IMR-90 (cell line): ENCODE data around the gene SLC29A2. TPM values are rescaled to one million over a fixed set of nuclear protein-coding genes. Genes with fewer than 3 reads are reported as not detected.
A peak's percentile ranks its signal among the peaks of the same experiment; 100 is the strongest.

Experiments
- ATAC-seq: fragments of 200-7000 bp; cut with Tn5 transposase; 2 replicates; pipeline ENCODE4 v1.9.1; 2020; ENCODE audit warnings: low read depth, mild to moderate bottlenecking, moderate library complexity
- BruUV-seq: library from RNA; stranded (reverse); fragments of 400-500 nt; replicated peaks from 2 replicates; lab custom pipeline; 2021; lab: Mats Ljungman, UMichigan
- CTCF ChIA-PET: fragments of 300-600 bp; formaldehyde crosslinking; extraction: SDS; loops from one replicate; lab custom pipeline; 2021; ENCODE audit warnings: antibody characterized with exemption; lab: Yijun Ruan, JAX
- POLR2A ChIA-PET: fragments of 300-600 bp; sonication (Branson Sonifier 250); formaldehyde crosslinking; loops from one replicate; lab custom pipeline; 2022; ENCODE audit warnings: antibody characterized with exemption; ENCODE audit not compliant: unreplicated experiment; lab: Charles Lee
- DNase-seq: peaks from one replicate; pipeline ENCODE4 v3.0.0; 2013
- H2AFZ ChIP-seq: replicated peaks from 2 replicates; pipeline ENCODE3; 2013; ENCODE audit warnings: low read length, mild to moderate bottlenecking; ENCODE audit not compliant: poor library complexity
- H2AK5ac ChIP-seq: 2 replicates; pipeline ENCODE4 v1.6.1; 2013; ENCODE audit warnings: low read depth, low read length, inconsistent platforms
- H2AK9ac ChIP-seq: replicated peaks from 2 replicates; pipeline ENCODE3; 2013; ENCODE audit warnings: mild to moderate bottlenecking, low read depth, low read length, moderate library complexity; ENCODE audit not compliant: poor library complexity
- H2BK120ac ChIP-seq: 2 replicates; pipeline ENCODE4 v1.6.1; 2013; ENCODE audit warnings: low read depth, low read length, inconsistent platforms
- H2BK15ac ChIP-seq: 3 replicates; pipeline ENCODE4 v1.6.1; 2013; ENCODE audit warnings: low read depth, low read length, inconsistent platforms
- H2BK20ac ChIP-seq: 2 replicates; pipeline ENCODE4 v1.6.1; 2013; ENCODE audit warnings: low read depth, mild to moderate bottlenecking, inconsistent platforms, low read length, moderate library complexity
- H2BK5ac ChIP-seq: 2 replicates; pipeline ENCODE4 v1.6.1; 2013; ENCODE audit warnings: mild to moderate bottlenecking, low read depth, low read length, inconsistent platforms; ENCODE audit not compliant: poor library complexity, severe bottlenecking
- H3K14ac ChIP-seq: replicated peaks from 2 replicates; pipeline ENCODE4 v1.6.1; 2013; ENCODE audit warnings: low read depth, low read length, inconsistent platforms
- H3K18ac ChIP-seq: 2 replicates; pipeline ENCODE4 v1.6.1; 2013; ENCODE audit warnings: low read depth, low read length, control low read depth
- H3K23ac ChIP-seq: 2 replicates; pipeline ENCODE4 v1.6.1; 2013; ENCODE audit warnings: low read depth, low read length, inconsistent platforms
- H3K27ac ChIP-seq: 2 replicates; pipeline ENCODE4 v1.5.1; 2013; ENCODE audit warnings: mild to moderate bottlenecking, control low read depth, low read length; ENCODE audit not compliant: insufficient read depth
- H3K27me3 ChIP-seq: 2 replicates; pipeline ENCODE4 v1.6.1; 2013; ENCODE audit warnings: low read length; ENCODE audit not compliant: control insufficient read depth, insufficient read depth
- H3K36me3 ChIP-seq: 2 replicates; pipeline ENCODE4 v1.6.1; 2013; ENCODE audit warnings: low read length, mixed read lengths; ENCODE audit not compliant: control insufficient read depth, insufficient read depth
- H3K4ac ChIP-seq: 2 replicates; pipeline ENCODE4 v1.6.1; 2013; ENCODE audit warnings: low read depth, low read length, inconsistent platforms
- H3K4me1 ChIP-seq: 2 replicates; pipeline ENCODE4 v1.6.1; 2013; ENCODE audit warnings: low read length, mixed read lengths; ENCODE audit not compliant: control insufficient read depth, insufficient read depth
- H3K4me2 ChIP-seq: 2 replicates; pipeline ENCODE4 v1.6.1; 2013; ENCODE audit warnings: low read depth, mild to moderate bottlenecking, control low read depth, low read length, moderate library complexity
- H3K4me3 ChIP-seq: 2 replicates; pipeline ENCODE4 v1.5.1; 2013; ENCODE audit warnings: low read depth, mild to moderate bottlenecking, control low read depth, low read length, moderate library complexity; ENCODE audit not compliant: insufficient read depth
- H3K56ac ChIP-seq: 2 replicates; pipeline ENCODE4 v1.6.1; 2013; ENCODE audit warnings: low read length, inconsistent platforms; ENCODE audit not compliant: insufficient read depth; ENCODE audit errors: extremely low read depth
- H3K79me1 ChIP-seq, 2 experiments: 2 replicates each; pipeline ENCODE4 v1.6.1; 2013; ENCODE audit warnings: low read length in 2 of 2, inconsistent platforms in 1 of 2, low read depth in 1 of 2
- H3K9ac ChIP-seq: 2 replicates; pipeline ENCODE4 v1.6.1; 2013; ENCODE audit warnings: low read depth, low read length, control low read depth
- H3K9me1 ChIP-seq: 2 replicates; pipeline ENCODE4 v1.6.1; 2013; ENCODE audit warnings: low read length, inconsistent platforms; ENCODE audit not compliant: insufficient read depth
- H3K9me3 ChIP-seq: 2 replicates; pipeline ENCODE4 v1.6.1; 2013; ENCODE audit warnings: low read length; ENCODE audit not compliant: control insufficient read depth, insufficient read depth
- H4K20me1 ChIP-seq: 2 replicates; pipeline ENCODE4 v1.6.1; 2013; ENCODE audit warnings: low read length, inconsistent platforms; ENCODE audit not compliant: insufficient read depth
- H4K5ac ChIP-seq: 2 replicates; pipeline ENCODE4 v1.6.1; 2013; ENCODE audit warnings: mild to moderate bottlenecking, low read depth, low read length, control low read depth
- H4K8ac ChIP-seq, 2 experiments: 2 replicates each; pipeline ENCODE4 v1.6.1; 2013; ENCODE audit warnings: low read depth in 2 of 2, low read length in 2 of 2, control low read depth in 1 of 2, inconsistent platforms in 1 of 2
- H4K91ac ChIP-seq: 2 replicates; pipeline ENCODE4 v1.6.1; 2013; ENCODE audit warnings: low read depth, low read length, inconsistent platforms; ENCODE audit not compliant: insufficient read depth
- BHLHE40 ChIP-seq: fragments of 150-350 bp; IDR thresholded peaks from 2 replicates; pipeline ENCODE4 v1.6.1; 2016; ENCODE audit warnings: mild to moderate bottlenecking, low read depth, low read length
- CEBPB ChIP-seq: IDR thresholded peaks from 2 replicates; pipeline ENCODE4 v1.6.1; 2012; ENCODE audit warnings: low read depth, low read length, improper control_type of control experiment
- CTCF ChIP-seq: conservative IDR thresholded peaks from 2 replicates; pipeline ENCODE4 v1.5.1; 2012; ENCODE audit warnings: mild to moderate bottlenecking, low read depth, low read length, improper control_type of control experiment
- FOS ChIP-seq: fragments of 150-350 bp; IDR thresholded peaks from 2 replicates; pipeline ENCODE4 v1.6.1; 2016; ENCODE audit warnings: low read depth, low read length
- MAFK ChIP-seq: IDR thresholded peaks from 2 replicates; pipeline ENCODE4 v1.6.1; 2012; ENCODE audit warnings: low read depth, low read length, improper control_type of control experiment
- MAZ ChIP-seq: IDR thresholded peaks from 2 replicates; pipeline ENCODE4 v1.6.1; 2012; ENCODE audit warnings: low read depth, mild to moderate bottlenecking, low read length, improper control_type of control experiment, moderate library complexity, borderline replicate concordance
- MXI1 ChIP-seq: IDR thresholded peaks from 2 replicates; pipeline ENCODE4 v1.6.1; 2012; ENCODE audit warnings: low read depth, mild to moderate bottlenecking, low read length, moderate library complexity, borderline replicate concordance
- RAD21 ChIP-seq: IDR thresholded peaks from 2 replicates; pipeline ENCODE4 v1.6.1; 2012; ENCODE audit warnings: low read length, improper control_type of control experiment
- SMC3 ChIP-seq: fragments of 150-350 bp; IDR thresholded peaks from 2 replicates; pipeline ENCODE4 v1.6.1; 2016; ENCODE audit warnings: low read depth, mild to moderate bottlenecking, antibody characterized with exemption, low read length, moderate library complexity
- USF2 ChIP-seq: fragments of 150-350 bp; IDR thresholded peaks from 2 replicates; pipeline ENCODE4 v1.6.1; 2017; ENCODE audit warnings: mild to moderate bottlenecking, antibody characterized with exemption, low read length, low read depth
- WGBS, 2 experiments: methylation state at CpG; one replicate each; pipeline versions ENCODE4 v1.1.5 to v1.1.7; 2013; ENCODE audit warnings: missing lambda C conversion rate in 2 of 2; ENCODE audit not compliant: insufficient read length in 1 of 2; ENCODE audit errors: extremely low coverage in 2 of 2; 5-methylcytosine and 5-hydroxymethylcytosine counted together
- dilution Hi-C: fragments of 300-500 bp; cut with HindIII; formaldehyde crosslinking; loops from one replicate; pipeline ENCODE4 v1.14.3; 2018; ENCODE audit warnings: low sequenced_read_pairs; ENCODE audit not compliant: unreplicated experiment
- in situ Hi-C: fragments of 300-500 bp; cut with MboI; formaldehyde crosslinking; loops from 3 replicates; pipeline ENCODE4 v1.14.3; 2019; ENCODE audit warnings: low sequenced_read_pairs, inconsistent platforms, mixed read lengths
- intact Hi-C: fragments of 100-400 bp; cut with micrococcal nuclease; formaldehyde crosslinking; loops from 2 replicates; pipeline ENCODE4 v1.10.0; 2022
- polyA plus RNA-seq, 3 experiments: library from polyadenylated mRNA; depleted of rRNA; stranded (reverse); fragments of >200 nt; gene quantifications; 2 replicates each; pipeline ENCODE4 v1.2.3, GENCODE V29; 2012; ENCODE audit warnings: low replicate concordance in 1 of 3
- total RNA-seq: library from RNA; depleted of rRNA; stranded (reverse); fragments of >200 nt; gene quantifications from 2 replicates; pipeline ENCODE4 v1.2.3, GENCODE V29; 2012
- TF ChIP-seq, protein P1 (sequence below): fragments of 150-350 bp; IDR thresholded peaks from 2 replicates; pipeline ENCODE4 v1.6.1; 2016; ENCODE audit warnings: low read depth, mild to moderate bottlenecking, low read length, moderate library complexity, borderline replicate concordance

The SLC29A2 gene
- total and polyA plus RNA-seq, 2 of the 4 experiments (the other 2 are of a cell fraction), result under 0.01 to 1.2 TPM

DNA sequence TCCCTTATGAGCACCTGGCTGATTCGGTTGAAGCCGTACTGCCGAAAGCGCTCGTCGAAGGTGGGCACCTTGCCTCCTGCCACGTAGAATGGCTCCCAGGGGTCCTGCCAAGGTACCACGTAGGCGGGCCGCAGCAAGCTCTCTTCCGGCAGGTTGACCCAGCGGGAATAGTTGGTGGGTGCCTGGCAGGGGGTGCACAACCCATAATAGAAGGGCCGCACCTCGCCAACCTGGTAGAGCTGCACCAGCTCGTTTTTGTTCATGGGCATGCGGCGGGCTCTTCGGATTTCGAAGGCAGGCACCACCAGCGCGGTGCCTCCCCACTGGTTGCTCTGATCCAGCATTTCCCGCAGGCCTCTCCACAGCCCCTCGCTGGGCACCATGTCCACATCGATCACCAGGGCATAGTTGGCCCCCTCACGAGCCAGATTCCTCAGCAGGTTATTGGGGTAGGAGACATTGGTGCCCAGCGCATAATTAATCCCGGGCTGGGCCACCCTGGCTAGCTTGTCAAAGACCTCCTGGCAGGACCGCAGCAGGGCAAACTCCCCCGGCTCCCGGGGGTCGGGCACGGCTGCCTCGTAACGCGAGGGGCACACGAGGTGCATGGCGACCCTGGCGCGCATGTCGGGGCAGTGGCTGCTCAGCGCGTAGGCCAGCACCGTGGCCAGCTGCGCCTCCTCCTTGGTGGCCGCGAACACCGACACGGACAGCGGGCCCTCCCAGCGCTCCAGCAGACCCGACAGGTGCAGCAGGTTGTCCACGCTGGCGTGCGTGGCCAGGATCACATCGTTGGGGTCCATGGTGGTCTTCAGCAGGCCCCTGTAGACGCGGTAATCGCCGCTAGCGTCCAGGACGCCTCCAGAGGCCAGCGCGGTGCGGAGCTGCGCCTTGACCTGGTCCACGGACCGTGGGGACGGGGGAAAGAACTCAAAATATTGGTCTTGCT, 24.8 kb downstream of the SLC29A2 start (continued):
- TF ChIP-seq USF2, result no peak
- no peak for TF ChIP-seq MXI1
- TF ChIP-seq CEBPB, result no peak

DNA sequence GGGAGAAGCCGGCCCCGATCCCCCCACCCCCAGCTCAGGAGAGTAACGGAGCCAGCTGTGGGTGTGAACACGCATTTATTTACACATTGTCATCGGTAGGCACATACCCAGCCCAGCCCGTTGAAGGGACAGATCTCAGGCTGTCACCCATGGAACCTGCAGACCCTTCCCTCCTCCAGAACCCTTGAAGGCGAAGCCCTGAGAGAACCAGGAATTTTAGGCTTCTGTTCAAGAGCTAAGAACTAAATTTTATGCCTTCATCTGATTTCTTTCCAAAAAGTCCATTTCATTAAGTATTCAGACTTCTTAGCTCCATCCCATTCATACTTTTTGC, 26.3 kb downstream of the SLC29A2 start:
- H2AK9ac ChIP-seq, result peak overlapping the region; percentile 97
- H3K27me3 ChIP-seq, result no peaks in the 10 kb centered on the region
- peaks cover 12% of the 10 kb centered on the region; the same call in 1 of the 2 replicates for H3K9me1 ChIP-seq
- in situ Hi-C loops (no loop called here), intact Hi-C loops (no loop called here), dilution Hi-C loops (no loop called here)
- peaks cover 12% of the 10 kb centered on the region for H3K4me1 ChIP-seq
- 13% methylated on average over 3 of the region's 7 CpGs; no CpG with 5 or more reads in 1 of the 2 experiments for WGBS, 2 experiments
- H4K8ac ChIP-seq, result peak overlapping the region; percentile 75 to 98
- 0 out of 2 replicates have a peak overlapping the region, but pooled peaks have one; percentile 14 for H3K23ac ChIP-seq
- peak overlapping the region; percentile 54 for H3K4ac ChIP-seq
- ChIA-PET CTCF (interaction anchor here (0.7 to 1.8 kb wide), 3 partner anchors 9 to 34 kb away, joined by 4 to 6 read pairs (median 5); partner anchors contain the start of gene RIN1), POLR2A (no interaction called here)
- peak overlapping the region; percentile 73 for H3K9ac ChIP-seq
- H4K5ac ChIP-seq, result peak overlapping the region; percentile 94
- H3K4me2 ChIP-seq, result peak overlapping the region; percentile 57
- H3K36me3 ChIP-seq, result peaks cover 16% of the 10 kb centered on the region
- H3K14ac ChIP-seq, result peak overlapping the region; percentile 87
- H3K9me3 ChIP-seq, result no peaks in the 10 kb centered on the region
- H3K18ac ChIP-seq, result no peak overlapping the region
- H2AK5ac ChIP-seq, result no peak overlapping the region
- H2BK120ac ChIP-seq, result peak overlapping the region; percentile 29; the same call in 1 of the 2 replicates
- H3K79me1 ChIP-seq, result peaks cover 28 to 59% of the 10 kb centered on the region in 2 experiments
- peak overlapping the region; percentile 96 for H2AFZ ChIP-seq
- ATAC-seq (peak; percentile 0; the same call in 1 of the 2 replicates), DNase-seq (no peak)
- H2BK5ac ChIP-seq, result no peak overlapping the region
- H2BK20ac ChIP-seq, result no peak overlapping the region
- H2BK15ac ChIP-seq, result no peak overlapping the region
- H3K56ac ChIP-seq, result no peak overlapping the region
- H4K20me1 ChIP-seq, result peaks cover 17% of the 10 kb centered on the region
- no TSS peak for BruUV-seq
- H3K4me3 ChIP-seq, result peak overlapping the region; percentile 85
- H3K27ac ChIP-seq, result peak overlapping the region; percentile 60
- H4K91ac ChIP-seq, result peak overlapping the region; percentile 48; the same call in 1 of the 2 replicates
- no peak for TF ChIP-seq FOS
- TF ChIP-seq CTCF, result no peak
- no peak for TF ChIP-seq MAFK
- no peak for TF ChIP-seq MAZ
- no peak for TF ChIP-seq MXI1
- TF ChIP-seq RAD21, result no peak
- TF ChIP-seq, protein P1, sequence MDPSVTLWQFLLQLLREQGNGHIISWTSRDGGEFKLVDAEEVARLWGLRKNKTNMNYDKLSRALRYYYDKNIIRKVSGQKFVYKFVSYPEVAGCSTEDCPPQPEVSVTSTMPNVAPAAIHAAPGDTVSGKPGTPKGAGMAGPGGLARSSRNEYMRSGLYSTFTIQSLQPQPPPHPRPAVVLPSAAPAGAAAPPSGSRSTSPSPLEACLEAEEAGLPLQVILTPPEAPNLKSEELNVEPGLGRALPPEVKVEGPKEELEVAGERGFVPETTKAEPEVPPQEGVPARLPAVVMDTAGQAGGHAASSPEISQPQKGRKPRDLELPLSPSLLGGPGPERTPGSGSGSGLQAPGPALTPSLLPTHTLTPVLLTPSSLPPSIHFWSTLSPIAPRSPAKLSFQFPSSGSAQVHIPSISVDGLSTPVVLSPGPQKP, result no peak
- TF ChIP-seq SMC3, result no peak
- TF ChIP-seq BHLHE40, result no peak
